Fibroblast of lung (primary cell): ENCODE data around the gene PXMP2. TPM values are rescaled to one million over a fixed set of nuclear protein-coding genes. Genes with fewer than 3 reads are reported as not detected.

Experiments
- DNase-seq, 2 donors: peaks; one replicate each; pipeline versions ENCODE4 v3.0.0 to v3.0.0-alpha.2; 2010; ENCODE audit warnings: low read depth in 2 of 2
- H2AFZ ChIP-seq: 2 replicates; pipeline ENCODE4 v1.5.1; 2012; ENCODE audit warnings: low read length, control low read depth, inconsistent platforms
- H3K27ac ChIP-seq: 2 replicates; pipeline ENCODE4 v1.5.1; 2011; ENCODE audit warnings: low read length, control low read depth; ENCODE audit not compliant: insufficient read depth
- H3K27me3 ChIP-seq: 2 replicates; pipeline ENCODE4 v1.5.1; 2011; ENCODE audit warnings: mild to moderate bottlenecking, low read length; ENCODE audit not compliant: control insufficient read depth, insufficient read depth
- H3K36me3 ChIP-seq: 2 replicates; pipeline ENCODE4 v1.5.1; 2011; ENCODE audit warnings: low read length; ENCODE audit not compliant: control insufficient read depth, insufficient read depth
- H3K4me1 ChIP-seq: 2 replicates; pipeline ENCODE4 v1.5.1; 2011; ENCODE audit warnings: low read length; ENCODE audit not compliant: control insufficient read depth, insufficient read depth; ENCODE audit errors: extremely low read depth
- H3K4me2 ChIP-seq: 2 replicates; pipeline ENCODE4 v1.5.1; 2011; ENCODE audit warnings: low read length, control low read depth; ENCODE audit not compliant: insufficient read depth; ENCODE audit errors: extremely low read depth
- H3K4me3 ChIP-seq, 4 experiments: fragments of 200-600 bp in 1 of 4; sonication (generic) in 1 of 4; replicated peaks in 1 of 4; 2 replicates each; pipeline ENCODE4 v1.5.1; 2011 to 2016; ENCODE audit warnings: low read length in 4 of 4, low read depth in 3 of 4, mild to moderate bottlenecking in 3 of 4, control low read depth in 2 of 4, inconsistent platforms in 1 of 4, mixed read lengths in 1 of 4; ENCODE audit not compliant: insufficient read depth in 1 of 4; ENCODE audit errors: control extremely low read depth in 1 of 4
- H3K79me2 ChIP-seq: 2 replicates; pipeline ENCODE4 v1.5.1; 2012; ENCODE audit warnings: mild to moderate bottlenecking, low read length, inconsistent platforms; ENCODE audit not compliant: control insufficient read depth, insufficient read depth
- H3K9ac ChIP-seq: 2 replicates; pipeline ENCODE4 v1.5.1; 2011; ENCODE audit warnings: mild to moderate bottlenecking, low read length, control low read depth; ENCODE audit not compliant: insufficient read depth
- H3K9me3 ChIP-seq: 2 replicates; pipeline ENCODE4 v1.5.1; 2012; ENCODE audit warnings: low read depth, low read length; ENCODE audit not compliant: control insufficient read depth, insufficient read depth
- H4K20me1 ChIP-seq: 2 replicates; pipeline ENCODE4 v1.5.1; 2011; ENCODE audit warnings: low read length; ENCODE audit not compliant: control insufficient read depth, insufficient read depth; ENCODE audit errors: extremely low read depth
- CTCF ChIP-seq, 2 donors: IDR thresholded peaks in 1 of 2; conservative IDR thresholded peaks in 1 of 2; 1 replicate in 1 of 2; 2 replicates in 1 of 2; pipeline ENCODE4 v1.5.1; 2011 to 2012; ENCODE audit warnings: low read length in 2 of 2, control low read depth in 1 of 2, inconsistent platforms in 1 of 2, low read depth in 1 of 2, mild to moderate bottlenecking in 1 of 2
- EZH2 ChIP-seq: IDR thresholded peaks from 2 replicates; pipeline ENCODE4 v1.5.1; 2012; ENCODE audit warnings: low read length, control low read depth, mild to moderate bottlenecking; ENCODE audit errors: missing control alignments
- polyA plus RNA-seq, 2 donors: library from polyadenylated mRNA; depleted of rRNA in 1 of 2; stranded (reverse) in 1 of 2; unstranded in 1 of 2; fragments of >200 nt; gene quantifications; 2 replicates each; pipeline ENCODE4 v1.2.1, GENCODE V29; 2011 to 2012; ENCODE audit warnings: missing spikeins in 1 of 2
- total RNA-seq: library from RNA; depleted of rRNA; stranded (reverse); fragments of >200 nt; gene quantifications from 2 replicates; pipeline ENCODE4 v1.2.1, GENCODE V29; 2014

PXMP2 gene
- total and polyA plus RNA-seq, 2 donors (not counting 1 experiment from before 2014, with no cell fraction given) = 10.6 to 14.5 TPM

- Histone ChIP-seq H3K9ac (no peak overlapping the region), H2AFZ (no peak overlapping the region), H4K20me1 (no peaks in the 10 kb centered on the region), H3K79me2 (no peaks in the 10 kb centered on the region), H3K9me3 (no peaks in the 10 kb centered on the region), H3K4me3 (no peak overlapping the region), H3K4me2 (no peak overlapping the region), H3K27ac (no peak overlapping the region), H3K27me3 (no peaks in the 10 kb centered on the region), H3K36me3 (peaks cover 19% of the 10 kb centered on the region), H3K4me1 (no peaks in the 10 kb centered on the region)
- DNase-seq = no peak
- TF ChIP-seq EZH2 = no peak
- no peak for TF ChIP-seq CTCF (conservative IDR thresholded peaks at IDR 0.05 in 1 of 2, IDR thresholded peaks at IDR 0.05 in 1 of 2; ENCODE audit: low read depth in 1 of 2, low read length in 2 of 2)
Observed at GRCh38 chr12:132639956-132640520, 47.3 kb upstream of the PXMP2 start.

GRCh38 chr12:132640936-132641335 lies 46.5 kb upstream of the PXMP2 start:
- Histone ChIP-seq H4K20me1 (no peaks in the 10 kb centered on the region), H3K4me2 (no peak overlapping the region), H3K79me2 (no peaks in the 10 kb centered on the region), H3K27me3 (no peaks in the 10 kb centered on the region), H3K9ac (no peak overlapping the region), H3K4me1 (no peaks in the 10 kb centered on the region), H3K9me3 (no peaks in the 10 kb centered on the region), H3K27ac (no peak overlapping the region), H2AFZ (no peak overlapping the region), H3K36me3 (peaks cover 15% of the 10 kb centered on the region), H3K4me3 (no peak overlapping the region)
- no peak for DNase-seq
- TF ChIP-seq EZH2 (no peak), CTCF (conservative IDR thresholded peaks at IDR 0.05 in 1 of 2, IDR thresholded peaks at IDR 0.05 in 1 of 2; ENCODE audit: low read depth in 1 of 2, low read length in 2 of 2) (no peak)

- Histone ChIP-seq H3K79me2 (no peaks in the 10 kb centered on the region), H3K4me3 (no peak overlapping the region), H3K27ac (no peak overlapping the region), H3K27me3 (no peaks in the 10 kb centered on the region), H3K9me3 (no peaks in the 10 kb centered on the region), H3K36me3 (peaks cover 15% of the 10 kb centered on the region), H4K20me1 (no peaks in the 10 kb centered on the region), H3K4me2 (no peak overlapping the region), H2AFZ (no peak overlapping the region), H3K4me1 (no peaks in the 10 kb centered on the region), H3K9ac (no peak overlapping the region)
- TF ChIP-seq CTCF (conservative IDR thresholded peaks at IDR 0.05 in 1 of 2, IDR thresholded peaks at IDR 0.05 in 1 of 2; ENCODE audit: low read depth in 1 of 2, low read length in 2 of 2) = no peak
- TF ChIP-seq EZH2 = no peak
- DNase-seq = no peak
Observed at GRCh38 chr12:132641811-132642650, 45.4 kb upstream of the PXMP2 start.
